ENCODE measurements around the gene ZFAND2A.
"Not testable (repeated sequence)": the region's sequence is repeated elsewhere in the genome, so short reads cannot be mapped to it uniquely, and the experiment has no call there.

DNA sequence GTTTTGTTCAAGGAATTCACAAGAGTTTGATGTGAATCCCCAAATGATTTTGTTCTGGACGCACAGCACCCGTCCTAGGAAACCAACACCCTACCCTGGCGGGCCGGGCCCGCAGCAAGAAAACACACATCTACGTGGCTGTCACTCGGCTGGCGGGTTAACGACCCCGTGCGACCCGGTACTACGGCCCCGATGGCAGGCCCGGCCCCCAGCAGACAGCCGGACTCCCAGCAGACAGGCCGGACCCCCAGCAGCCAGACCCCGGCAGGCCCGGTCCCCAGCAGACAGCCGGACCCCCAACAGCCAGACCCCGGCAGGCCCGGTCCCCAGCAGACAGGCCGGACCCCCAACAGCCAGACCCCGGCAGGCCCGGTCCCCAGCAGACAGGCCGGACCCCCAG, 765 bp downstream of the ZFAND2A start:
- TF ChIP-seq, protein P1, sequence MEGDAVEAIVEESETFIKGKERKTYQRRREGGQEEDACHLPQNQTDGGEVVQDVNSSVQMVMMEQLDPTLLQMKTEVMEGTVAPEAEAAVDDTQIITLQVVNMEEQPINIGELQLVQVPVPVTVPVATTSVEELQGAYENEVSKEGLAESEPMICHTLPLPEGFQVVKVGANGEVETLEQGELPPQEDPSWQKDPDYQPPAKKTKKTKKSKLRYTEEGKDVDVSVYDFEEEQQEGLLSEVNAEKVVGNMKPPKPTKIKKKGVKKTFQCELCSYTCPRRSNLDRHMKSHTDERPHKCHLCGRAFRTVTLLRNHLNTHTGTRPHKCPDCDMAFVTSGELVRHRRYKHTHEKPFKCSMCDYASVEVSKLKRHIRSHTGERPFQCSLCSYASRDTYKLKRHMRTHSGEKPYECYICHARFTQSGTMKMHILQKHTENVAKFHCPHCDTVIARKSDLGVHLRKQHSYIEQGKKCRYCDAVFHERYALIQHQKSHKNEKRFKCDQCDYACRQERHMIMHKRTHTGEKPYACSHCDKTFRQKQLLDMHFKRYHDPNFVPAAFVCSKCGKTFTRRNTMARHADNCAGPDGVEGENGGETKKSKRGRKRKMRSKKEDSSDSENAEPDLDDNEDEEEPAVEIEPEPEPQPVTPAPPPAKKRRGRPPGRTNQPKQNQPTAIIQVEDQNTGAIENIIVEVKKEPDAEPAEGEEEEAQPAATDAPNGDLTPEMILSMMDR (IDR thresholded peaks at IDR 0.05): not testable (repeated sequence)
- not testable (repeated sequence) for TF ChIP-seq EZH2, EZH2phosphoT487 (IDR thresholded peaks at IDR 0.05)

Data from neural progenitor cell (in vitro differentiated cells).